GM10248 (cell line): ENCODE results near the gene DTL.

Source experiments
- CTCF ChIA-PET: fragments of 300-600 bp; sonication (Branson Sonifier 250); formaldehyde crosslinking; extraction: SDS; loops from one replicate; lab custom pipeline; 2021; ENCODE audit warnings: antibody characterized with exemption; lab: Yijun Ruan, JAX
- POLR2A ChIA-PET: fragments of 350-650 bp; sonication (Branson Sonifier 250); formaldehyde crosslinking; extraction: SDS; loops from one replicate; lab custom pipeline; 2020; ENCODE audit warnings: antibody characterized with exemption; lab: Yijun Ruan, JAX
- DNase-seq: peaks from one replicate; pipeline ENCODE4 v3.0.0; 2012; ENCODE audit errors: extremely low spot score
- CTCF ChIP-seq: IDR thresholded peaks from 2 replicates; pipeline ENCODE4 v1.5.1; 2012; ENCODE audit warnings: mild to moderate bottlenecking, low read depth; ENCODE audit errors: extremely low read depth, missing control alignments, control extremely low read depth

DTL gene

DNA sequence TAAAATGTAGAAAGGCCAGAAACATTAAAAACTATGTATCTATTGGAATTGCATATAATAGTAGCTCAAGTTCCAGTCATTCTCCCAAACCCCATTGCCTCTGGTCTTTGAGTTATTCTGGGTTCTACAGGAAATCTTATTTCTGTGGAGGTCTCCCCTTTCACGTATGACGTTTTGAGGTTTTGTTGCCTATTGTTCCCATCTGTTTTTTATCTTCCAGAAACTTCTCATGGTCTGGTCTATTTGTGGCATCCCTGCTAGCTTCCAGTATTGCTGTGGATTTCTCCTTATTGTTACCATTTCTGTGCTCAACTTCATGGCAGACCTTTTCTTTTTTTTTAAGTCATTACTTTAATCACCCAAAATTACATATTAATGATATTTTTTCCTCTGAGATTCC is 43.3 kb downstream of the DTL start:
- no peak for DNase-seq
- ChIA-PET CTCF (interaction anchor here (1.3 to 4.3 kb wide), 5 partner anchors 8 to 377 kb away, joined by 5 to 35 read pairs (median 7); partner anchors contain the start of genes DTL and INTS7), POLR2A (no interaction called here)
- no peak for TF ChIP-seq CTCF

- no peak for TF ChIP-seq CTCF
- ChIA-PET POLR2A (no interaction called here), CTCF (interaction anchor here (1.4 to 4.3 kb wide), 6 partner anchors 12 to 582 kb away, joined by 3 to 35 read pairs (median 5); partner anchors contain the start of genes DTL and INTS7)
- DNase-seq, result no peak
These were observed 47.3 kb downstream of the DTL start for GRCh38 chr1:212082765-212083406.

- TF ChIP-seq CTCF, result no peak
- ChIA-PET CTCF (interaction anchor here (0.8 to 4.2 kb wide), 7 partner anchors 14 to 367 kb away, joined by 3 to 17 read pairs (median 4); no protein-coding TSS in a partner anchor), POLR2A (interaction anchor here (0.6 kb wide), 1 partner anchor 171 kb away, joined by 5 read pairs; no protein-coding TSS in a partner anchor)
- no peak for DNase-seq
These were observed 54.1 kb downstream of the DTL start for GRCh38 chr1:212089560-212090163.

GRCh38 chr1:212091438-212092121 is 56.0 kb downstream of the DTL start:
- no peak for TF ChIP-seq CTCF
- POLR2A ChIA-PET, result no interaction called here
- CTCF ChIA-PET, result interaction anchor here (0.6 to 2.2 kb wide), 4 partner anchors 14 to 40 kb away, joined by 3 to 8 read pairs (median 4); no protein-coding TSS in a partner anchor
- no peak for DNase-seq

DNA sequence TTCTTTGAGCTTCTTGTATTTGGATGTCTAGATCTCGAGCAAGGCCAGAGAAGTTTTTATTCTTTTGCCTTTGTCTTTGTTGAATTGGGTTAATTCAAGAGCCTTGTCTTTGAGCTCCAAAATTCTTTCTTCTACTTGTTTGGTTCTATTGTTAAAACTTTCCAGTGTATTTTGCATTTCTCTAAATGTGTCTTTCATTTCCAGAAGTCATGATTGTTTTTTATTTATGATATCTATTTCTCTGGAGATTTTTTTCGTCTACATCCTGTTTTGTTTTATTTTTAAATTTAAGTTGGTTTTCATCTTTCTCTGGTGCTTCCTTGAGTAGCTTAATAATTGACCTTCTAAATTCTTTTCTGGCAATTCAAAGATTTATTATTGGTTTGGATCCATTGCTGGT is 61.8 kb downstream of the DTL start:
- ChIA-PET CTCF (interaction anchor here (0.8 to 2.1 kb wide), 10 partner anchors 11 to 416 kb away, joined by 3 to 7 read pairs (median 3); partner anchors contain the start of genes DTL and INTS7), POLR2A (no interaction called here)
- no peak for DNase-seq
- TF ChIP-seq CTCF, result no peak

GRCh38 chr1:212098310-212098709 is 62.8 kb downstream of the DTL start:
- ChIA-PET POLR2A (interaction anchor here (0.6 kb wide), 1 partner anchor 9 kb away, joined by 3 read pairs; no protein-coding TSS in a partner anchor), CTCF (interaction anchor here (1.0 to 2.0 kb wide), 3 partner anchors 10 to 26 kb away, joined by 3 to 6 read pairs (median 3); no protein-coding TSS in a partner anchor)
- TF ChIP-seq CTCF, result no peak
- no peak for DNase-seq
